GM12865 (cell line): ENCODE measurements around the gene C9orf40.

ENCODE experiments used
- DNase-seq: peaks from one replicate; pipeline ENCODE4 v3.0.0; 2010; ENCODE audit warnings: low read depth
- H3K4me3 ChIP-seq: 2 replicates; pipeline ENCODE4 v1.5.1; 2011; ENCODE audit warnings: mild to moderate bottlenecking, low read depth, low read length, control low read depth
- CTCF ChIP-seq: IDR thresholded peaks from 2 replicates; pipeline ENCODE4 v1.5.1; 2011; ENCODE audit warnings: low read length, control low read depth, low read depth, inconsistent platforms; ENCODE audit not compliant: insufficient read depth; ENCODE audit errors: missing control alignments

C9orf40 gene

GRCh38 chr9:74946686-74947085 is 6.0 kb downstream of the C9orf40 start:
- DNase-seq: no peak
- TF ChIP-seq CTCF: no peak
- no peak overlapping the region for H3K4me3 ChIP-seq

- TF ChIP-seq CTCF: no peak
- no peak overlapping the region for H3K4me3 ChIP-seq
- no peak for DNase-seq
These were observed 9.9 kb downstream of the C9orf40 start for GRCh38 chr9:74942801-74943200.

- no peak overlapping the region for H3K4me3 ChIP-seq
- DNase-seq: no peak
- TF ChIP-seq CTCF: no peak
These were observed 12.1 kb downstream of the C9orf40 start for GRCh38 chr9:74940600-74940999.

- no peak overlapping the region for H3K4me3 ChIP-seq
- no peak for TF ChIP-seq CTCF
- DNase-seq: no peak
These were observed 17.7 kb downstream of the C9orf40 start for GRCh38 chr9:74935008-74935407.

GRCh38 chr9:74921737-74922136 is 31.0 kb downstream of the C9orf40 start:
- TF ChIP-seq CTCF: no peak
- no peak overlapping the region for H3K4me3 ChIP-seq
- DNase-seq: no peak

GRCh38 chr9:74920944-74921626 is 31.6 kb downstream of the C9orf40 start:
- no peak for TF ChIP-seq CTCF
- no peak overlapping the region for H3K4me3 ChIP-seq
- DNase-seq: no peak

GRCh38 chr9:74910036-74910435 is 42.7 kb downstream of the C9orf40 start:
- TF ChIP-seq CTCF: no peak
- no peak overlapping the region for H3K4me3 ChIP-seq
- DNase-seq: no peak
